ENCODE data around the gene EI24. TPM values are rescaled to one million over a fixed set of nuclear protein-coding genes. Genes with fewer than 3 reads are reported as not detected.

The EI24 gene
- total and polyA plus RNA-seq, 2 experiments from 2014 or later: 76.2 to 130 TPM

GRCh38 chr11:125624756-125625213 is 55.5 kb downstream of the EI24 start, which contains the start of gene CHEK1:
CHEK1 (plus strand) TSS chr11:125625163; CDS start chr11:125626769, 1,606 bp downstream.
- DNase-seq (ENCODE audit: low spot score): no peak
- Histone ChIP-seq H3K4me2 (peak within 1 kb of the TSS; percentile 90), H3K27ac (peak within 1 kb of the TSS; percentile 100), H2AFZ (peak within 1 kb of the TSS; percentile 80), H4K20me1 (ENCODE audit: insufficient read depth, poor library complexity, severe bottlenecking) (no peaks in the 10 kb centered on the region), H3K4me3 (peak within 1 kb of the TSS; percentile 86), H3K79me2 (peaks cover 17% of the 10 kb centered on the region), H3K27me3 (no peaks in the 10 kb centered on the region), H3K36me3 (replicated peaks; ENCODE audit: insufficient read depth, low read depth) (no peaks in the 10 kb centered on the region), H3K9me3 (ENCODE audit: low read depth) (no peaks in the 10 kb centered on the region), H3K4me1 (ENCODE audit: insufficient read depth) (peaks cover 7% of the 10 kb centered on the region), H3K9me2 (replicated peaks; ENCODE audit: insufficient read depth) (no peaks in the 10 kb centered on the region)
- TF ChIP-seq EZH2 (IDR thresholded peaks at IDR 0.05; ENCODE audit: borderline replicate concordance) (no peak), EZH2phosphoT487 (IDR thresholded peaks at IDR 0.05; ENCODE audit: low read depth, severe bottlenecking, unreplicated experiment) (no peak), CTCF (IDR thresholded peaks at IDR 0.05; ENCODE audit: poor library complexity) (no peak)
- 78% methylated on average over 9 of the region's 9 CpGs for WGBS (ENCODE audit: low lambda C conversion rate, missing lambda C conversion rate)

- peak overlapping the region; percentile 90 for H3K4me2 ChIP-seq
- H3K27ac ChIP-seq: peak overlapping the region; percentile 100
- TF ChIP-seq EZH2 (IDR thresholded peaks at IDR 0.05; ENCODE audit: borderline replicate concordance) (no peak), CTCF (IDR thresholded peaks at IDR 0.05; ENCODE audit: poor library complexity) (peak; percentile 16)
- WGBS (ENCODE audit: low lambda C conversion rate, missing lambda C conversion rate): 6% methylated on average over 20 of the region's 20 CpGs
- no peak for DNase-seq (ENCODE audit: low spot score)
- no peaks in the 10 kb centered on the region for H3K27me3 ChIP-seq
- H3K9me2 ChIP-seq (replicated peaks; ENCODE audit: insufficient read depth): no peaks in the 10 kb centered on the region
- peaks cover 17% of the 10 kb centered on the region for H3K79me2 ChIP-seq
- peaks cover 7% of the 10 kb centered on the region for H3K4me1 ChIP-seq (ENCODE audit: insufficient read depth)
- no peaks in the 10 kb centered on the region for H3K9me3 ChIP-seq (ENCODE audit: low read depth)
- H3K4me3 ChIP-seq: peak overlapping the region; percentile 86
- peak overlapping the region; percentile 80 for H2AFZ ChIP-seq
- H3K36me3 ChIP-seq (replicated peaks; ENCODE audit: insufficient read depth, low read depth): no peaks in the 10 kb centered on the region
- H4K20me1 ChIP-seq (ENCODE audit: insufficient read depth, poor library complexity, severe bottlenecking): no peaks in the 10 kb centered on the region
Observed at GRCh38 chr11:125625225-125625629, 56.0 kb downstream of the EI24 start.

GRCh38 chr11:125625630-125626287 is 56.5 kb downstream of the EI24 start:
- no peaks in the 10 kb centered on the region for H4K20me1 ChIP-seq (ENCODE audit: insufficient read depth, poor library complexity, severe bottlenecking)
- no peak for TF ChIP-seq EZH2phosphoT487 (IDR thresholded peaks at IDR 0.05; ENCODE audit: low read depth, severe bottlenecking, unreplicated experiment)
- no peak for TF ChIP-seq EZH2 (IDR thresholded peaks at IDR 0.05; ENCODE audit: borderline replicate concordance)
- no peak for TF ChIP-seq CTCF (IDR thresholded peaks at IDR 0.05; ENCODE audit: poor library complexity)
- WGBS (ENCODE audit: low lambda C conversion rate, missing lambda C conversion rate): 0% methylated on average over 43 of the region's 51 CpGs

More at GRCh38 chr11:125625630-125626287, 56.5 kb downstream of the EI24 start:
- Histone ChIP-seq H3K4me1 (ENCODE audit: insufficient read depth) (peaks cover 7% of the 10 kb centered on the region), H3K9me3 (ENCODE audit: low read depth) (no peaks in the 10 kb centered on the region), H2AFZ (peak overlapping the region; percentile 80), H3K27ac (peak overlapping the region; percentile 100), H3K4me2 (peak overlapping the region; percentile 90), H3K79me2 (peaks cover 17% of the 10 kb centered on the region), H3K27me3 (no peaks in the 10 kb centered on the region), H3K9me2 (replicated peaks; ENCODE audit: insufficient read depth) (no peaks in the 10 kb centered on the region), H3K36me3 (replicated peaks; ENCODE audit: insufficient read depth, low read depth) (no peaks in the 10 kb centered on the region), H3K4me3 (peak overlapping the region; percentile 86)
- peak; percentile 92 for DNase-seq (ENCODE audit: low spot score)
